GM18951 (cell line): ENCODE results near the gene KIAA2012.

Experiments
- POLR2A ChIP-seq: IDR thresholded peaks from 4 replicates; pipeline ENCODE4 v1.6.1; 2011; ENCODE audit warnings: mild to moderate bottlenecking; ENCODE audit not compliant: insufficient read length, insufficient read depth; ENCODE audit errors: extremely low read depth
- in situ Hi-C: fragments of 300-500 bp; cut with MboI; formaldehyde crosslinking; loops from one replicate; pipeline ENCODE4 v1.12.0; 2022; ENCODE audit warnings: low sequenced_read_pairs, mixed read lengths, inconsistent platforms; ENCODE audit not compliant: unreplicated experiment

KIAA2012 gene

GRCh38 chr2:202104286-202104870 lies 31.3 kb downstream of the KIAA2012 start:
- TF ChIP-seq POLR2A, result no peak

GRCh38 chr2:202105025-202105424 lies 32.0 kb downstream of the KIAA2012 start:
- no peak for TF ChIP-seq POLR2A
- in situ Hi-C loops, result loop anchor here (10.0 kb wide), 1 partner anchor 70 kb away; no protein-coding TSS in a partner anchor

More at GRCh38 chr2:202104286-202104870, 31.3 kb downstream of the KIAA2012 start:
- in situ Hi-C loops, result loop anchor here (10.0 kb wide), 1 partner anchor 70 kb away; no protein-coding TSS in a partner anchor

DNA sequence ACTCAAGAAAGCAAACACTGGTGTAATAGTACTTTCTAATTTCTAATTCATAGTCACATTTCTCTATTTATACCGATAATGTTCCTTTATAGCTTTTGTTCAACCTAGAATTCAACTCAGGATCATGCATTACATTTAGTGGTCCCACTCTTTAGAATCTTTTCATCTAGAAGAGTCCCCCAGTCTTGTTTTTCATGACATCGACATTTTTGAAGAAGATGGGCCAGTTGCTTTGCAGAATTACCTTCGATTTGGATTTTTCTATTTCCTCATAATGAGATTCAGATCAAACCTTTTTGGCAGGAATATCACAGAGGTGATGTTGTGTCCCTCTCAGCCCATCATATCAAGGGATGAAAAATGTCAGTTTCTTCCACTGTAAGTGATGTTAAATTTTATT lies 35.3 kb downstream of the KIAA2012 start:
- in situ Hi-C loops, result loop anchor here (10.0 kb wide), 1 partner anchor 66 kb away; no protein-coding TSS in a partner anchor
- no peak for TF ChIP-seq POLR2A

- in situ Hi-C loops, result loop anchor here (10.0 kb wide), 1 partner anchor 66 kb away; no protein-coding TSS in a partner anchor
- TF ChIP-seq POLR2A, result no peak
Measured at GRCh38 chr2:202109139-202109736, 36.2 kb downstream of the KIAA2012 start.

GRCh38 chr2:202109737-202110184 lies 36.7 kb downstream of the KIAA2012 start:
- in situ Hi-C loops, result loop anchor here (10.0 kb wide), 1 partner anchor 65 kb away; no protein-coding TSS in a partner anchor
- TF ChIP-seq POLR2A, result no peak

- TF ChIP-seq POLR2A, result no peak
- in situ Hi-C loops, result no loop called here
Measured at GRCh38 chr2:202110491-202110890, 37.4 kb downstream of the KIAA2012 start.

- in situ Hi-C loops, result no loop called here
- no peak for TF ChIP-seq POLR2A
Measured at GRCh38 chr2:202112041-202112440, 39.0 kb downstream of the KIAA2012 start.

- in situ Hi-C loops, result no loop called here
- no peak for TF ChIP-seq POLR2A
Measured at GRCh38 chr2:202113571-202114142, 40.6 kb downstream of the KIAA2012 start.

DNA sequence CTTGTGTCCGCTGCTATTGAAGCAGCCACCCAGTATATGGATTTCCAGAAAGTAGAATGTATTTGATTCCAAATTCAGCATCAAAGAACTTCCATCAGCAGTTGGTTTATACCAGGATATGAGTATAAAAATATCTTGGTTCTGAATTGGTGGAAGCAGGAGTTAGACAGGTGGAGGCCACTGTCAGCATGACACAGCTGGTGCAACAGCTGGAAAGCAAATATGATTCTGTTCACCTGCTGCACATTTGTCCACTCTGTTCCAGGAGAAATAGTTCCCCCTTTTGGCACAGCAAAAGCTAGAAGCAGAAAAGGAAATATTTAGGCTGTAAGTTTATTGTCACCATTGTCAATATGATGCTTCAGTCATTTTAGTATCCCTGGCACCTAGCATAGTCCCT lies 41.2 kb downstream of the KIAA2012 start:
- in situ Hi-C loops, result no loop called here
- no peak for TF ChIP-seq POLR2A

GRCh38 chr2:202114795-202115194 lies 41.7 kb downstream of the KIAA2012 start:
- TF ChIP-seq POLR2A, result no peak
- in situ Hi-C loops, result no loop called here

DNA sequence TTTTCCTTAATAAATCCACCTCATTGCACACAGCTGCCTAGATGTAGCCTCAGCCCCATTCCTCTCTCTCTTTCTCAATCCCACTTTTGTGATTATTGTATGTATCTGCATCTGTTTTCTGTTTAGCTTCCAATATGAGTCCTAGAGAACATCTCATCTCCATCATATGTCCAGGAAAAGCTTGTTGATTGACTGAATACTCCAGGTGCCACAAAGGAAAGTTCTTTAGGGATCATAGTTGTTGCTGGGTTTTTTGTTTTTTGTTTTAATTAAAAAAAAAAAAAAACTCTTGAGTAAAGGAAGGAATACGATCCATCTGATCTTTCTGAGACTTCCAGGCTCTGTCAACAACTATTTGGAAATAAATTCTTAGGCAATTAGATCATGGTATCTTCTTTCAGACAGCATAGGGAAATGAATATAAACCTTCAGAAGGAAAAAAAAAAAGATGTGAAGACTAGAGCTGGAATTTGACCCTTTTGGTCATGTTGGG lies 42.5 kb downstream of the KIAA2012 start:
- in situ Hi-C loops, result no loop called here

DNA sequence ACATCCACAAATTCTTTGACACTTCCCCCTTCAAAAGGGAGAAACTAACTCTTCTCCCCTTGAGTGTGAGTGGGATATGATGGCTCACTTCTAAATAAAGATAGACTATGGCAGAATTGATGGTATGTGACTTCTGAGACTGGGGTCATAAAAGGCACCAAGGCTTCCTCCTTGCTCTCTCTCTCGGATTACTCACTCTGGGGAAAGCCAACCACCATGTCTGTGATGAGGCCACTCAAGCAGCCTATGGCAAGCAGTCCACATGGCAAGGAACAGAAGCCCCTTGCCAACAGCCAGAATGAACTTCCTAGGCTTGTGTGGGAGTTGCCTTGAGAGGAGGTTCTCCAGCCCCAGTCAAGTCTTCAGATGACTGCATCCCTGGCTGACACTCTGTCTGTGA lies 43.6 kb downstream of the KIAA2012 start:
- no peak for TF ChIP-seq POLR2A

More for the DNA sequence above, 42.5 kb downstream of the KIAA2012 start:
- no peak for TF ChIP-seq POLR2A

DNA sequence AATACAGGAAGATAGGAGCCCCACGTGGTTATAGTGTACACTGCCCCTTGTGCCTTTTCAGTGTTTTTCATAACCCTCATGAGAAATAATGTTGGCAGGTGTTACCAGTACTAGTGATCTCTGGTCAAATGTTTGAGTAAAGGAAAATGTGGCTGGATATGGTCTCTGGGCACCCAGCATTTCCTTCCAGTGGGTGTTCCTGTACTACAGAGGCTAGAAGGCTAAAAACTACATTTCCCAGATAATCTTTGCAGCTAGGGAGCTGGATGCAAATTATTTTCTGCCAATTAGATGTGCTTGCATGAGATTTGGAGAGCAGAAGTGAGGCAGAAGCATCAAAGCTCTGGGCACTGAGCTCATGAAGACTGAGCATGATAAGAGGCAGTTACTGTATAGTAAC lies 45.1 kb downstream of the KIAA2012 start:
- TF ChIP-seq POLR2A, result no peak
- in situ Hi-C loops, result no loop called here

More for the DNA sequence above, 43.6 kb downstream of the KIAA2012 start:
- in situ Hi-C loops, result no loop called here
